ENCODE results near the gene SYNDIG1.

DNA sequence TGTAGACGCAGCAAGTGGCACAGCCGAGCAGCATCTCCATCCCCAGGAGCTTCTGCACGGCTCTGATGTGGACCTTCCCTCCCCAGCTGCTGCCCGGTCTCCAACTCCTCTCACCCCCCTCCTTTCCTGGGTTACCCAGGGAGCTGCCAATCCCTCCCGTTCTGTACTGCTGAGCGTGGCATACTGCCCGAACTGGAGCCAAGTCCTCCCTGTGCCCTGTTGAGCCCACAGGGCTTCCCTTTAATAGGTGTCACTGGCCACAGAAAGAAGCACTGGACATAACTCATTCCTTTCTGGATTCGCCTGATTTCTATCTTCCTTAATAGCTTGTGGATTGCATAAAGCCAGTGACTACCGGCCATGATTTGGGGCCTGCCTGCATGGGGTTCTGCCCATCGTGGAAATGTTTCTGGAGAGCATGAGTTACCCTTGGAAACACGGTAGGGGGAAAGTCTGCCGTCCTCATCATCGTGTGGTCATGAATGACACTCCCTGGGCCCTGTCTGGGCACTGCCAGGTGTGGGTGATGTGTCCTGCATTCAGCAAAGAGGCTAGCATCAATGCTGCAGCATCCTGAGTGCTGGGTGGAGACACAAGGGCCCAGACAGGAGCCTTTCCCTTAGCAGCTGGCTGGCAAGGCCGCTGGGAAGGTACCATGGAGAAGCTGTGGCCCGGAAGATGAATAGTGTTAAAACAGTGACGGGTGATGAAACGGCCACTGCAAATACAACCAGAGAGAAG lies 189.7 kb downstream of the SYNDIG1 start:
- TF ChIP-seq, protein P1, sequence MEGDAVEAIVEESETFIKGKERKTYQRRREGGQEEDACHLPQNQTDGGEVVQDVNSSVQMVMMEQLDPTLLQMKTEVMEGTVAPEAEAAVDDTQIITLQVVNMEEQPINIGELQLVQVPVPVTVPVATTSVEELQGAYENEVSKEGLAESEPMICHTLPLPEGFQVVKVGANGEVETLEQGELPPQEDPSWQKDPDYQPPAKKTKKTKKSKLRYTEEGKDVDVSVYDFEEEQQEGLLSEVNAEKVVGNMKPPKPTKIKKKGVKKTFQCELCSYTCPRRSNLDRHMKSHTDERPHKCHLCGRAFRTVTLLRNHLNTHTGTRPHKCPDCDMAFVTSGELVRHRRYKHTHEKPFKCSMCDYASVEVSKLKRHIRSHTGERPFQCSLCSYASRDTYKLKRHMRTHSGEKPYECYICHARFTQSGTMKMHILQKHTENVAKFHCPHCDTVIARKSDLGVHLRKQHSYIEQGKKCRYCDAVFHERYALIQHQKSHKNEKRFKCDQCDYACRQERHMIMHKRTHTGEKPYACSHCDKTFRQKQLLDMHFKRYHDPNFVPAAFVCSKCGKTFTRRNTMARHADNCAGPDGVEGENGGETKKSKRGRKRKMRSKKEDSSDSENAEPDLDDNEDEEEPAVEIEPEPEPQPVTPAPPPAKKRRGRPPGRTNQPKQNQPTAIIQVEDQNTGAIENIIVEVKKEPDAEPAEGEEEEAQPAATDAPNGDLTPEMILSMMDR (IDR thresholded peaks at IDR 0.05) = no peak
- no peak for TF ChIP-seq POLR2A (IDR thresholded peaks at IDR 0.05)

Measured in lower leg skin (tissue), 3 donors.